Parathyroid adenoma (tissue), 2 donors: ENCODE results near the gene FBLIM1.

Experiments used
- H2AFZ ChIP-seq: fragments of 300-600 bp; sonication (generic); one replicate; pipeline ENCODE4 v1.7.0; 2017; ENCODE audit warnings: antibody characterized with exemption, mild to moderate bottlenecking
- H3K27ac ChIP-seq: fragments of 300-600 bp; sonication (generic); one replicate; pipeline ENCODE4 v1.7.0; 2017
- H3K27me3 ChIP-seq: fragments of 300-600 bp; sonication (generic); one replicate; pipeline ENCODE4 v1.7.0; 2017; ENCODE audit warnings: low read length; ENCODE audit not compliant: control insufficient read depth, insufficient read depth
- H3K36me3 ChIP-seq: fragments of 300-600 bp; sonication (generic); one replicate; pipeline ENCODE4 v1.7.0; 2017; ENCODE audit warnings: low read length; ENCODE audit not compliant: control insufficient read depth, insufficient read depth
- H3K4me1 ChIP-seq: fragments of 300-600 bp; sonication (generic); one replicate; pipeline ENCODE4 v1.7.0; 2017; ENCODE audit warnings: control low read depth
- H3K4me2 ChIP-seq: fragments of 300-600 bp; sonication (generic); one replicate; pipeline ENCODE4 v1.7.0; 2017; ENCODE audit warnings: low read length
- H3K4me3 ChIP-seq: fragments of 300-600 bp; sonication (generic); one replicate; pipeline ENCODE4 v1.7.0; 2017; ENCODE audit warnings: low read depth, low read length
- H3K79me2 ChIP-seq: fragments of 300-600 bp; sonication (generic); one replicate; pipeline ENCODE4 v1.7.0; 2017; ENCODE audit warnings: control low read depth
- H3K9ac ChIP-seq: fragments of 300-600 bp; sonication (generic); one replicate; pipeline ENCODE4 v1.7.0; 2017; ENCODE audit warnings: mild to moderate bottlenecking
- H3K9me3 ChIP-seq: fragments of 300-600 bp; sonication (generic); one replicate; pipeline ENCODE4 v1.7.0; 2017; ENCODE audit warnings: low read length; ENCODE audit not compliant: control insufficient read depth
- CTCF ChIP-seq: fragments of 300-600 bp; sonication (generic); IDR thresholded peaks from one replicate; pipeline ENCODE4 v1.7.0; 2017; ENCODE audit warnings: antibody characterized with exemption, mild to moderate bottlenecking
- donor health status: primary hyperparathyroidism.

Gene FBLIM1

GRCh38 chr1:15764890-15765289 is 6.3 kb downstream of the FBLIM1 start:
- Histone ChIP-seq H3K79me2 (no peaks in the 10 kb centered on the region), H3K9ac (no peak overlapping the region), H3K4me2 (no peak overlapping the region), H3K27ac (no peak overlapping the region), H2AFZ (no peak overlapping the region), H3K36me3 (no peaks in the 10 kb centered on the region), H3K4me3 (no peak overlapping the region), H3K27me3 (no peaks in the 10 kb centered on the region), H3K9me3 (no peaks in the 10 kb centered on the region), H3K4me1 (peaks cover 12% of the 10 kb centered on the region)
- no peak for TF ChIP-seq CTCF

GRCh38 chr1:15765495-15766194 is 7.0 kb downstream of the FBLIM1 start:
- no peaks in the 10 kb centered on the region for H3K36me3 ChIP-seq
- no peak for TF ChIP-seq CTCF
- H3K4me3 ChIP-seq: no peak overlapping the region
- H2AFZ ChIP-seq: no peak overlapping the region
- H3K4me2 ChIP-seq: no peak overlapping the region
- H3K9ac ChIP-seq: no peak overlapping the region
- H3K9me3 ChIP-seq: no peaks in the 10 kb centered on the region
- no peaks in the 10 kb centered on the region for H3K27me3 ChIP-seq
- peak overlapping the region; percentile 15 for H3K27ac ChIP-seq
- H3K79me2 ChIP-seq: no peaks in the 10 kb centered on the region
- peaks cover 12% of the 10 kb centered on the region for H3K4me1 ChIP-seq

GRCh38 chr1:15767941-15768340 is 9.3 kb downstream of the FBLIM1 start:
- Histone ChIP-seq H3K36me3 (no peaks in the 10 kb centered on the region), H3K9ac (no peak overlapping the region), H3K79me2 (no peaks in the 10 kb centered on the region), H3K27ac (no peak overlapping the region), H3K4me2 (no peak overlapping the region), H2AFZ (no peak overlapping the region), H3K4me3 (no peak overlapping the region), H3K9me3 (no peaks in the 10 kb centered on the region), H3K27me3 (no peaks in the 10 kb centered on the region), H3K4me1 (peaks cover 7% of the 10 kb centered on the region)
- TF ChIP-seq CTCF: no peak

GRCh38 chr1:15768388-15768787 is 9.8 kb downstream of the FBLIM1 start:
- Histone ChIP-seq H3K36me3 (no peaks in the 10 kb centered on the region), H3K4me1 (peaks cover 7% of the 10 kb centered on the region), H2AFZ (no peak overlapping the region), H3K9me3 (no peaks in the 10 kb centered on the region), H3K27me3 (no peaks in the 10 kb centered on the region), H3K4me3 (no peak overlapping the region), H3K27ac (no peak overlapping the region), H3K9ac (no peak overlapping the region), H3K4me2 (no peak overlapping the region), H3K79me2 (no peaks in the 10 kb centered on the region)
- no peak for TF ChIP-seq CTCF

GRCh38 chr1:15770313-15770962 is 11.8 kb downstream of the FBLIM1 start:
- Histone ChIP-seq H3K27ac (no peak overlapping the region), H3K4me3 (no peak overlapping the region), H3K9me3 (no peaks in the 10 kb centered on the region), H2AFZ (no peak overlapping the region), H3K4me2 (no peak overlapping the region), H3K36me3 (no peaks in the 10 kb centered on the region), H3K79me2 (no peaks in the 10 kb centered on the region), H3K9ac (no peak overlapping the region), H3K27me3 (no peaks in the 10 kb centered on the region), H3K4me1 (no peaks in the 10 kb centered on the region)
- no peak for TF ChIP-seq CTCF
